ENCODE data around the gene AIG1.

AIG1 gene

DNA sequence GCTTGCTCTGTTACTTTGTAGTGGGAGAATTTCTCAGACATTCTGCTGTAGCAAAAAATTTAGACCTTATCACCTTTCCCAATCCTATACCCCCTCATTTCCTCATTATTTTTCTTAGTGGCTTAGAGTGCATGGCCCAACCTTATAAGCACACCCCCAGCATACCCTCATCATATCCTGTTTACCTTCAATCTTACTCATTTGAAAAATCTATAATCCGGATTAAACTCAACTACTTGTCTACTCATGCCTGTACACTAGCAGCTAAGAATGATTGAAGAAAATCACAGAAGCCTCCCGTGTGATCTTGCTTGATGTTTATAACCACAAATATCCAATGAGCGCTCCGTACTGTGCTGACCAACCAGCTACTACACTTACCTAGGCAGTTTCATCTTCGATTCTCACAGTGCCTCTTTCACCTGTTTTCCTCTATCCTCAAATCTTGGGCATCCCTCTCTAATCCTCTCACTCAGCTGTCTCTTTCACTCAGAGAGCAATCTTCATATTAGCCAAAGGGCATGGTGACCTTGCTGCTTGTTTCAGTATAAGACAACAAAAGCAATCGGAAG is 36.6 kb downstream of the AIG1 start:
- DNase-seq, result no peak

DNA sequence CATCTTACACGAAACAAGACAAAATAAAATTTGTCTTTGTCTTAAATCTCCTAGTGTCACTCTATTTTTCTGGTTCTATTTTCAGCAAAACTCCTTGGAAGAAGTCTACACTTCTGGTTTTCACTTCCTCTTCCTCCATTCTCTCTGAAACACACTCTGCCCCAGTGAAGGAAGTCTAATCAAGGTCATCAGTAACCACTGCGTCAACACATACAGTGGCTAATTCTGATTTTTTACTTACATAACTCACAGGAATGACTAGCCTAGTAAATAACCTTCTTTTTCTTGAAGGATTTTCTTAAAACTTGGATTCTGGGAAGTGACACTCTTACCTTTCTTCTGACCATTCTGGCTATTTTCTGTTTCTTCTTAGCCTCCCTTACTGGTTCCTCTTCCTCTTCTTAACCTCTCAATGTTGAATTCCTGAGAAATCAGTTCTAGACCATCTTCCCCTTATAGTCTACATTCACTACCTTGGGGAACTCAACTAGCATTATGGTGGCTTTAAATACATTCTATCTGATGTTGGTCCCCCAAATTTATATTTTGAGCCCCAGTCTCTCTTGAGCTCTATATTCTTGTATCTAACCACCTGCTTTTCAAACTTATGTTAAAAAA is 37.5 kb downstream of the AIG1 start:
- DNase-seq, result no peak

DNA sequence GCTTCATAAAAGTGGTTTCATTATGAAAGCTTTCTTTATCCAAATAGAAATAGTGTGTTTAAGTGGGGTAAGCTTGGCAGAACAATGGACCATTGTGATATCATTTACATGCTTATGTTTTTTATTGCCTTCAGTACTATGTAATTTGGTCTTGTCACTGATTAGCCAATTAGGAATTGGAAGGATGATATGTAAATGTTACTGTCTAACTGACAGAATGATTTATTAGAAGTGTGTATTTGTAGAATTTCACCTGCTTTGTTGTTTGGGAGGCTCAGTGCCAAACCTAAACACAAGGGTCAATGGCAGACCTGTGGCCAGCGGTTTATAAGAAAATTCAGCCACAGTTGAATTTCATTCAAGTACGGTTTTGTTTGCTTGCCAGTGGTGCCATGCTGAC is 39.0 kb downstream of the AIG1 start:
- no peak for DNase-seq

DNA sequence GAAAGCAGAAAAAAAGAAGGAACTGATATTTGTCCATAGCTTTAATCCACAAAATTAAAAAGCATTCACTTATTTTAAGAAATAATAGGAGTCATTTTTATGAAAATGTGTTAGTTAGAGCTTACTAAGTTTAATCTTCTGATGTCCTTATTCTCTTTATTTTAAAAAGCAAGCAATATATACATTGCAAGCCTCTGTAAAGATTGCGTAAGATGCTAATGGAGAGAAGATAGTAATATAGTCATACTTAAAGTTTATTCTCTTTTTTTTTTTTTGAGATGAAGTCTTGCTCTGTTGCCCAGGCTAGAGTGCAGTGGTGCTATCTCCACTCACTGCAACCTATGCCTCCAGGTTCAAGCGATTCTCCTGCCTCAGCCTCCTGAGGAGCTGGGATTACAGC is 39.7 kb downstream of the AIG1 start:
- DNase-seq, result no peak

DNA sequence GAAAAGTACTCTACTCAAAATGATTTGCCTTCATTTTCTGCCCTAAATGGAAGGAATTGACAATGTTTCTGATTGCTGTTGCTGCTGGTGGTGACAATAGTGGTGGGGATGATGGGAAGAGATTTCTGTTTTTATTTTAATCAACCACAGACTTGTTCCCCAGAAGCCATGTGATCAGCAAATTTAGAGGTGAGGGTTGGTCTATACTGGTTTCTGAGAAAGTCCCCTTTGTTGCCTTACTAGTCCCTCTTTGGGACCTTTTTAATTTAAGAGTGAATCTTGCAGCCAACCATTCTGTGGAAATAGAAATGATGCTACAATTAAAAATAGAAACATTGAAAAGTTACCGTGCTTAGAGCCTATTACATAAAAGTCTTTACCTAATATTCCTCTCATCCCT is 43.2 kb downstream of the AIG1 start:
- no peak for DNase-seq

DNA sequence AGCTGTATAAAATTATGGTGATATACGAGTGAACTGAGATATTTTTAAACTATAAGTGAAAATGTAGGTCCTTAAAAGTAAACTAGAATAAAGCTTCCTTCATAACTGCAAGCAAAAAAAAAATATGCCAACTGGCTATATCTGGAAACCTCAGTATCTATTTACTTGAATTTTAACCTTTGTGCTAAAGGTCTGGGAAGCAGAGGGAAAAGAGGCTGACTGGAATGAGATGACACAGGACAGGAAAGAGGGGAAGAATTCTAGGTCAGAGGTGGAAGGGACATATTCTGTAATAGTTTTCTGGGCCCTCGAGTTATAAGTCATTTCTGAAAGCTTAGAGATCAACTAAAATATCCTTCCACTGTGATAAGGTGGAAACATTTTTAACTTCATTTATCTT is 46.8 kb downstream of the AIG1 start:
- no peak for DNase-seq

DNA sequence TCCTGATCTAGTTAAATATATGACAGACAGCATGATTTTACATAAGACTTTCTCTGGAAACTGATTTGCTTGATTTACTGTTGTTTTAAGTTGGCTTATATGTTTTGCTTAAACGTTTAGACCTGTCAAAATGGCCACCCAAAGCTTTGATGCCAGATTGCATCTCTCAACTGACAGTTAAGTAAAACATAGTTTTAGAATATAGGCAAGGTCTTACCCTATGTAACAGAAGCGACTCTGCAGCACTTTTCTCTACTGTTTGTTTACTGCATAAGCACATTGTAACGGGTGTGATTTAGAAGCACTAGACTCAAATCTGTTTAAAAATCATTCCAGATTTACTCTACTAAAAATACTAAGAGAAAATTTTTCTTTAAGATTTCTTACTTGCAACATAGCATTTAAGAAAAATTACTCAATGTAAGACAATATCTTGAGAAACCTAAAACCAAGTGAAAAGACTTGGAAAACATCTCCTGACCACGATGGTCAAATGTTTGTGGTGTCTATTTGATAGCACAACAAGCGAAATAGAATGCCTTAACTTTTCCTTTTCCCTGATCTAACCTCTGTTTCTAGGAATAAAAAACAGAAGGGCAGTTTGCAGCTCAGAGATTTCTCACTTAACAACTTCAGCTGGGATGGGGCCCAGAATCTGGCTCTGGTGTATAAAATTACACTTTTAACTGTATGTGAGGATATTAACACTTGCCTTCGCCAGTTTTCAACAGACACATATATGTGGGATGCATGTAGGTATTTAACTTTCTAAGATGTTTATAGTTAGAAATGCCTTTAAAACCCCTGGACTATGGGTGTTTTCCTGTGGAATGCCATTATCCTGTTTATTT is 47.4 kb downstream of the AIG1 start:
- no peak for DNase-seq

DNA sequence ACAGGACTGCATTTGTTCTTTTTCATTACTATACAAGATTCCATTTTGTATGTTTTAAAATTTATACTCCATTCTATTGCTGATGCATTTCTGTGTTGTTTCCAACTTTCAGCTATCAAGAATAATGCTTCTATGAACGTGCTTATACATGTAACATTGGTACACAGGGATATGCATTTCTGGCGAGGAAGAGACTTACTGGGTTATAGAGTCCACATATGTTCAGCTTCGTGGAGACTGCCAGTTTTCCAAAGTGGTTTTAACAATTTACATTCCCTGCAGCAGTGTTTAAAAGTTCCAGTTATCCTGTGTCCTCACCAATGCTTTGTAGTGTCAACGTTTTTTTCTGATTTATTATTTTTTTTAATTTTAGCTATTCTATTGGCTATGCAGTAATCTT is 48.5 kb downstream of the AIG1 start:
- no peak for DNase-seq

DNA sequence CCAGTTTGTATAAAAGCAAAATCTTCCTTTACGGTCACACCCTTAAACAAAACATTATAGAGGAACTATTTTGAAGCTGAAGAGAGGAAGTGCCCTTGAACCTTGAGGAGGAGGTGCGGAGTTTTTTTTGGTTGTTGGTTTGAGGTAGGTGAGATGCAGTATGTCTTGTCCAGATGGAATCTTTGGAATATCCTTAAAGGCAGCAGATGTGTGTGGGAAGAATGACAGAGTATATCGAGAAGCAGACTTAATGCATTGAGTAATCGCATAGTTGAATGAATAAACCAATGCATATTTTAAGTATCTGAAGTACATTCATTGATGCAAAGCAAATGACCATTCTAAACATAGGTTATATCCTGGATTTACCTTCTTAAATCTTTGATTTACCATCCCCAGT is 49.9 kb downstream of the AIG1 start:
- no peak for DNase-seq

DNA sequence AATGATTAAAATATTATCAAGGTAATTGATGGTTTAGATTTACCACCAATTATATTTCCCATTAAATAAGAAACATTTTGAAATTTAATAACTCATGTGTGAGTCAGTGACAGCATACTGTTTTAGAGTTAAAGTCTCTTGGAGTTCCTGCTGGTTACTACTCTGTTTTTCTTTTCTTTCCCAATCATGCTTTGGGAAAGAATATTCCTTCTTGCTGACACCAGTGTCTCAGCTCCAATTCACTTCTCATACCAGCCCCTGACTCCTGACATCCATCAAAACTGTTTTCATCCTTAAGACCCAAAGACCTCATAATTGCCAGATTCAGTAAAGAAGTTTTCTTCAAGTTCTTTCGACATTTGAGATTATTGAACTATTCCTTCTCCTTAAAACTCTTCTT is 50.3 kb downstream of the AIG1 start:
- no peak for DNase-seq

DNA sequence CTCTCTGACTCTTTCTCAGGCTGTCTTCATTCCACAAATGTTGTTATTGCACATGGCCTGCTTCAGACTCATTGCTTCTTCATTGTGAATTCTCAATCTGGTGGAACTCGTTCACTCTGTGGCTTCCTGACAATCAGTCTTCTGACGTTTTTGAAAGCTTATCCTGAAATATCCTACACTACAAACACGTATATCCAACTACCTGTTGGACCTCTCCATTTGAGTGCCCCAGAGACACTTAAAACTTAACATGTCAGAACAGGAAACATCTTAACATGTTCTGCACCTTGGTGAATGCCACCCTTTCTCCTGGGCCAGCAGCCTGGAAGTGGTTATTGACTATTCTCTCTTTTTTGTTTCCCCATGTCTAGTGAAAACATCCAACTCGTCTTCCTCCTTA is 50.8 kb downstream of the AIG1 start:
- DNase-seq, result no peak

DNA sequence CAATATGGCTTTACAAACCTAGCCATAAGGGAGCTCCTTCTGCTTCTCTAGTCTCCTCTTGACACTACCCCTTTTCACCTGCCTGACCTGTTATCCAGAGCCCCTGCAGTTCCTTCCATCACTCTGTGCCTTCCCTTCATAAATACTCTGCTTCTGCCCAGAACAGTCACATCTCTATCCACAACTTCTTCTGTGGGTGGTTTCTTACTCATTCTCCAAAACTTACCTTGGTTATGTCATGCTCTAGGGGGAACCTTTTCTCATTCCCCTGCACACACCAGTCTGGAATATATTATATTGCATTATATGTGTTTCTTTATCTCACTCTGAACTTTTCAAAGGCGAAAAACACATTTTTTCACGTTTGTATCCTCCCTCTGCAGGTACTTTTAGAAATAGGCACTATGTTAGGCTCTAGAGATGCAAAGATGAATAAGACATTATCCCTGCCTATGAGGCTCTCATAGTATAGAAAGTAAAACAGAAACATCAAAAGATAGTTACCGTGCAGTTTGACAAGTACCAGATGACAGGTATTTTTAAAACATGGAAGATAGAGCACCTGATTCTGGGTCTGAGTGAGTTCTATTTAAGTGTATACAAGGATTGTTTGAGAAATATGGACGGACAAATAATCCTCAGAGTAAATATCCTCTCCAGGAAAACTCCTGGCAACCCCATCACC is 51.5 kb downstream of the AIG1 start:
- DNase-seq, result no peak

DNA sequence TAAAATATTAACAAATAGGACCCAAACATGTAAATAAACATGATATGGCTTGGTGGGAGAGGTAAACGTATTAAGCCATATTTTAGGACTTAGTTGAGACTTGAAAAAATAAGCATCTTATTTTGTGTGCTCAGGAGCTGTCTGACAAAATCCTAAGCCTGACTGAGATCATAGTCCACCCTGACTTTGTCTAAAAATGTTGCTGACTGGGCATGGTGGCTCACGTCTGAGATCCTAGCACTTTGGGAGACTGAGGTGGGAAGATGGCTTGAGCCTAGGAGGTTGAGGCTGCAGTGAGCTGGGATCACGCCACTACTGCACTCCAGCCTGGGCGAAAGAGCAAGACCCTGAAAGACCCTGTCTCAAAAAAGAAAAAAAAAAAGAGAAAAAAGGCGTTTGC is 52.1 kb downstream of the AIG1 start:
- DNase-seq, result no peak

DNA sequence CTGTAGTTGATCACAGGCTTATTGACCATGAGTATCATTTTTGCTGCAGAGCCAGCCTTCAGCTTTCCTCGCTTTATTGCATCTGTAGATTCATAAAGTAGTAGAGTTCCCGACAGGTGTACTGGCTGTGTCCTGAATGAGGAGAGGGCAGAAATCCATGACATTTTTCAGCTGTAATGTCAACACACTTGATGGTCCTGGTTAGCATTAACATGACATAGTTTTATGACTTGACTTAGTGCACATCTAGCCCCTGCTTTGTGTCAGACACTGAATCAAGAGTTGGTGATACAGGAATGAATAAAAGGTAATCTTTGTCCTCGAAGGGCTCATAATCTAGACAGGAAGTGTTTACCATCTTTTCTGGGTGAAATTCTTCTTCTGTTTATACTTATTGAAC is 55.0 kb downstream of the AIG1 start:
- DNase-seq, result no peak

DNA sequence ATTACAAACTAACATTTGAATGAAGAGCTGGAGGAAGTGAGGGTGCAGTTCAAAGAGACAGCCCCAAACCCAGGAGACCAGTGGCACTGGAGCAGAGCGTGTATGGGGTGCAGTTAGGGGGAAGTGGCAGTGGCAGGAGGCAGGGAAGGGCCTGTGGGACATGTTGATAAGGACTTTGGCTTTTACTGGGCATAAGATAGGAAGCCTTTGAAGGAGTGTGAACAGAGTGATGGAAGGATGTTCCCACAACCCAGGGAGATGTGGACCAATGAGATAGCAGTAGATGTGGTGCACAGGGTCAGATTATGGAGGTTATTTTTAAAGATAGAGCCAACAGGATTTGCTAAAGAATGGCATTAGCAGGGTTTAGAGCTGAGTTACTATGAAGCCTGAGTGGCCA is 56.4 kb downstream of the AIG1 start:
- no peak for DNase-seq

DNA sequence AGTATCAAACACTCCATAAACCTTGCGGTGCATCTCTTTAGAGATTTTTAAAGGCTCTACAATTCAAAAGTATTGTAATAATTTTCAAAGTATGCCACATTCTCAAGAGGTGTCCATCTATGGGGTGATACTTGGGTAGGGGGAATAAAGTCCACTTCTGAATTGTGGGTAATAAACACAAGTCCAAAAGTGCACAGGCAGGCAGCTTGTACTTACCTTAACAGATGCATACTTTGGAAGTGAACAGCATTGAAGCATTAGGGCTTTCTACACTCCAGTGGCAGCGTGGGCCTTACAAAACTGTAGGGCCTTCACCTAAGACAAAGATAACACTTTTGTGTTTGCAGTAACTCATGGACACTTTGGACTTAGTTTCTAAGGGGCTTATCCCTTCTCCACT is 58.6 kb downstream of the AIG1 start:
- no peak for DNase-seq

DNA sequence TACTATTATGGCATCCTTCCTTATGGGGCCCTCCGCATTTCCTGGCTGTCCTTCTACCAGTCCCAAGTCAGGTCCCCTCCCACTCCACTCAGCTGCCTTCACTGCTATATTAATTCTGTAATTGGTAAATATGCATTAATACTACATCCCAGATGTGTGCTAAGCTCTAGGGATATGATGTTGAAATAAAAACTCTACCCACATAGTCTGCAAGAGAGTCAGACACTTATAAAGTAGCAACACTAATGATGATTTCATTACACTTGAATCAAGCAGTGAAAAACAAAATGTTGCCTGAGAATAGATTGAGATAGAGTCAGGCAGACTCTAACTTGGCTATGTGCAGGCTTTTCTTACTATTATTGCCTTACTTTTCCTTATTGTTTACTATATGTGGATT is 62.4 kb downstream of the AIG1 start:
- no peak for DNase-seq

DNA sequence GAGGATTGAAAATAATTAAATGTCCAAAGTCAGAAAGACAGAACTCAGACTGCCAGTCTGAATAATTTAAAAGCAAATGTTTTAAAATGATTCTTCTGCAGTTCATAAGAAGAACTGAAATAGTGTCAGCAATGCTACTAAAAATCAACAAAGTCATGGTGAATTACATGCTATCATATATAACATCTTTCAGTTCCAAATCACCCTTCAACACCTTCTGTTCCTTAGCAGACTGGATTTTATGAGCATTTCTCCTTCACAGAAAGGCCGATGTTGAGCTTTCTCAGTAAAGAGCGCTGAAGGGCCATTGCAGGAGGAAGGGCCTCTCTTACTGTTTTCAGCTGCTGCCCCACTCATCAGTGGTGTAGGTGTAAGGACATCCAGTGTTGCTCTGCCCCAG is 63.3 kb downstream of the AIG1 start:
- DNase-seq, result no peak

DNA sequence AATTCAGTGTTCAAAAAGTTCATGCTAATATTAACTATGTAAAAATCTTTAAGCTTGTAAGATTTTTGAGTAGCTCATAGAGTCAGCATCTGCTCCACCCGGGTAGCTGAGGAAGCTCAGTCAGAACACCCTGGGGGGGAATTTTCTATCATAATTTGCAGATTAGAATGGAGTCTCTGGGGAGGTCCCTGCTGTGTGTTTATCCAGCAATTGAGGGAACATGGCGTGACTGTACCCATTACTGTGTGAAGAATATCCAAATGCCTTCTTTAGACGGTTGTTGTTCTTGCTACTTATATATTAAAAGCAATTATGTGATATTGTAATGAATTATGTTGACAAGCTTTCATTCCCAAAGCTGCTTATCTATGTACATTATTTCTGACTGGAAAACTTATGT is 64.8 kb downstream of the AIG1 start:
- no peak for DNase-seq

DNA sequence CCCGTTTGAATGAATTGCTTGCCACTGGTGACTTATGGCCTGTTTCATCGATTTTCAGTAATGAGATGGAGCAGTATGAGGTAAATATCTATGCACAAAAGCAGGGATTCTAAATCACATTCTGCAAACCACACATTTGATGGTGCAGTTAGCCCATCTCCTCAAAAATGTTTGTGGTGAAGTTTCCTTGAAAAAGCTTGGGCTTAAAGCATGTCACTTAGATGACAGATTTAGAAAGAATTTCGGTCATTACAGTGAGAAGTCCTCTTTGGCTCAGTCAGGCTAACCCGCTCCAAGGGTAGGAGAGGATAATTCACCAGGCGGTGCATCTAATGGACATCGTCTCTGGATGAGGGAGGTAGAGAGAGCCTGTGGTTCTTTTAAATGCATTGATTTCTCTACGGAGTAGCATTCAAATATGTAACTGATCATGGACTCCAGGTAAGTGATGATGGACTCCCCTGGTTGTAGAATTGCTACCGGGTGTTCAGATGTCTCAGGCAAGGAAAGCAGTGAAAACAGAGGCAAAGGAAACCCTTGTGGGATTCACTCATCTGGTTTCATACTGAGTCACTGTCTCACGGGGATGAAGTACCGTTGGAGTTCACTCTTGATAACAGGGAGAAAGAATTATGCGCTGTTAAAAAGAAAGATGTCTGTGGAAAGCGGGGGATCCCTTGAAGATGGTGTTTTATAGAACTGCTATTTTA is 65.3 kb downstream of the AIG1 start:
- DNase-seq, result no peak

DNA sequence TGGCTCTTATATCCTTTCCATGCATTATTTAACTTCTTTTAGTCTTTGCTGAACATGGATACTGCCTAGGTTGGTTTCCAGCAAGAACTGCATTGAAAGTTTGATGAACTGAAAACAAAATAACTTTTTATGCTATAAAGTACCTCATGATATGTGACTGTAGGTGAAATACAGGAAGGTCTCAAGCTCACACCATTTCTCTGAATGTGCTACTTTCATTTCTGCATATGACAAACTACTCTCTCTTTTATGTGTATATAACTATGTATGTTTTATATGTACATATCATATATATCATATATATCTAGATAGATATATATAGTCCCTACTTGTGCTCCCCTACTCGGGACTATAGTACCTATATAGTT is 65.9 kb downstream of the AIG1 start:
- no peak for DNase-seq

DNA sequence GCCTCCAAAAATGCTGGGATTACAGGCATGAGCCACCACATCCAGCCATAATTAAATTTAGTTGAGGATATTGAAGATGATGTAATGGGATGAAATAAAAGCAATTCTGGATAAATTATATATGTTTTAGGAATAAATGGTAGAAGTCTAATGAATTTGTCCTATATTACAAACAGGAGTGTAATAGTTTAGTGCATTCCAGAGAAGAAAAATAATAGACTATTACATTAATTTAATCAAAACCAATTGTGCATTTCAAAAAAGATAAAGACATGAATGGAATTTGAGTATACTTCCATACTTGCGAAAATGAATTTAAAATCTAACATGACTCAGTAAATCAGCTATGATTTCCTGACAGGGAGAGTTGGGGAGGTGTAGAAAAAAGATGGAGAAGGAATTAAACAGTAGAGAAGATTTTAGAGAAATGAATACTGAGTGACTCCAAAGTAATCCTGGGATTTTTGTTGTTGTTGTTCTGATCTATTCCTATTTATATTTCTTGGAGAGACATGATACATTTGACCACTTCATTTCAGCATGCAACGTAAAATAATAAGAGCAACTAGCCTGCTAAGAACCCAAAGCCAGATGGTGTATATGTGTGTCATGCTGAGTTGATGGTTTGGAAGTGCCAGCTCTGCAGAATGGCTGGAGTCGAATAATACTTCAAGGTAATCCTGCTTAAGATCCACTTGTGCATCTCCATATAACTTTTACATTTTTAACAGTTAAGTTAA is 67.4 kb downstream of the AIG1 start:
- no peak for DNase-seq

DNA sequence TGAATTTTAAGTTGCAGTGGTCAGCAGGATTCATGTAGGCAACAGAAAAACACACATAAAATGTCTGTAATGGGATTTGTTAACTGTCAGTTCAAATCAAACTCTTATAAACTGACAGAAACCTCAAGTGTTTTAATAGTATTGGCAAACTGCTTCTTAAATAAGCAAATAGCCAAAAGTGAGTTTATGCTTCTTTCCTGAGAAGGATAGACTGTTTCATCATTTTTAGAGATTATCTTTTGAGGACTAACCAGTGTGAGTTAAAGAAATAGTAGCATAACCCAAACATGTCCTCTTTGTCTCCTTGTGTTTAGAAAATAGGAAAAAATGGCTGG is 68.0 kb downstream of the AIG1 start:
- no peak for DNase-seq
